GM12874 (cell line): ENCODE results near the gene LEFTY2.

ENCODE experiments used
- CTCF ChIP-seq: IDR thresholded peaks from 2 replicates; pipeline ENCODE4 v1.5.1; 2011; ENCODE audit warnings: low read depth, mild to moderate bottlenecking, control low read depth, low read length, moderate library complexity; ENCODE audit not compliant: insufficient read depth

Gene LEFTY2

GRCh38 chr1:225888898-225889601 is 52.0 kb downstream of the LEFTY2 start, which contains the start of gene LEFTY1:
Gene LEFTY1 (minus strand): TSS chr1:225889146. CDS start chr1:225889066, 80 bp downstream.
- TF ChIP-seq CTCF: no peak

GRCh38 chr1:225888289-225888897 is 52.6 kb downstream of the LEFTY2 start:
- no peak for TF ChIP-seq CTCF

- no peak for TF ChIP-seq CTCF
Measured at GRCh38 chr1:225887030-225887314, 54.0 kb downstream of the LEFTY2 start.
